H9 (cell line): ENCODE results near the gene MAP4K1. TPM values are rescaled to one million over a fixed set of nuclear protein-coding genes. Genes with fewer than 3 reads are reported as not detected.

ENCODE experiments used
- DNase-seq: peaks from one replicate; pipeline ENCODE4 v3.0.0-alpha.2; 2017
- H2AFZ ChIP-seq: one replicate; pipeline ENCODE4 v1.6.1; 2013; ENCODE audit warnings: mild to moderate bottlenecking, low read length, control low read depth, moderate library complexity
- H2AK5ac ChIP-seq: 2 replicates; pipeline ENCODE4 v1.6.1; 2013; ENCODE audit warnings: low read length, control low read depth, mixed read lengths; ENCODE audit not compliant: insufficient read length
- H2BK120ac ChIP-seq: one replicate; pipeline ENCODE4 v1.6.1; 2013; ENCODE audit warnings: low read depth, mild to moderate bottlenecking, low read length, control low read depth, inconsistent platforms; ENCODE audit not compliant: poor library complexity, severe bottlenecking
- H2BK12ac ChIP-seq: 2 replicates; pipeline ENCODE4 v1.6.1; 2013; ENCODE audit warnings: low read length, control low read depth, mixed read lengths, low read depth; ENCODE audit not compliant: insufficient read length
- H2BK15ac ChIP-seq: 2 replicates; pipeline ENCODE4 v1.6.1; 2013; ENCODE audit warnings: low read depth, low read length, control low read depth
- H2BK20ac ChIP-seq: one replicate; pipeline ENCODE4 v1.6.1; 2013; ENCODE audit warnings: low read depth, mild to moderate bottlenecking, low read length, control low read depth, inconsistent platforms; ENCODE audit not compliant: poor library complexity, severe bottlenecking
- H2BK5ac ChIP-seq: 2 replicates; pipeline ENCODE4 v1.6.1; 2013; ENCODE audit warnings: low read length, control low read depth, mixed read lengths; ENCODE audit not compliant: insufficient read length
- H3K14ac ChIP-seq: 2 replicates; pipeline ENCODE4 v1.6.1; 2013; ENCODE audit warnings: low read length, control low read depth; ENCODE audit not compliant: insufficient read depth
- H3K18ac ChIP-seq: 2 replicates; pipeline ENCODE4 v1.6.1; 2013; ENCODE audit warnings: low read depth, mild to moderate bottlenecking, mixed read lengths, low read length, control low read depth; ENCODE audit not compliant: insufficient read length
- H3K23ac ChIP-seq: 2 replicates; pipeline ENCODE4 v1.6.1; 2013; ENCODE audit warnings: low read length, control low read depth, mixed read lengths, low read depth; ENCODE audit not compliant: insufficient read length
- H3K23me2 ChIP-seq: 2 replicates; pipeline ENCODE4 v1.6.1; 2013; ENCODE audit warnings: low read depth, mild to moderate bottlenecking, mixed read lengths, low read length, control low read depth; ENCODE audit not compliant: insufficient read length, poor library complexity, severe bottlenecking
- H3K27ac ChIP-seq: 2 replicates; pipeline ENCODE4 v1.5.1; 2013; ENCODE audit warnings: low read length, control low read depth, mixed read lengths, low read depth; ENCODE audit not compliant: insufficient read length
- H3K27me3 ChIP-seq: 2 replicates; pipeline ENCODE4 v1.6.1; 2013; ENCODE audit warnings: low read length, control low read depth, inconsistent platforms; ENCODE audit not compliant: insufficient read depth
- H3K4ac ChIP-seq: 2 replicates; pipeline ENCODE4 v1.6.1; 2013; ENCODE audit warnings: low read depth, mild to moderate bottlenecking, control low read depth, inconsistent platforms, low read length, moderate library complexity
- H3K4me1 ChIP-seq: 2 replicates; pipeline ENCODE4 v1.6.1; 2013; ENCODE audit warnings: low read length, control low read depth, inconsistent platforms; ENCODE audit not compliant: insufficient read depth
- H3K4me2 ChIP-seq: 2 replicates; pipeline ENCODE4 v1.6.1; 2013; ENCODE audit warnings: low read length, control low read depth, mixed read lengths; ENCODE audit not compliant: insufficient read length, insufficient read depth
- H3K56ac ChIP-seq: 2 replicates; pipeline ENCODE4 v1.6.1; 2013; ENCODE audit warnings: low read depth, mild to moderate bottlenecking, mixed read lengths, low read length, control low read depth; ENCODE audit not compliant: insufficient read length
- H3K79me1 ChIP-seq: 2 replicates; pipeline ENCODE4 v1.6.1; 2013; ENCODE audit warnings: low read depth, mild to moderate bottlenecking, moderate library complexity, low read length, control low read depth, inconsistent platforms; ENCODE audit not compliant: insufficient read depth, poor library complexity, severe bottlenecking
- H3K79me2 ChIP-seq: 2 replicates; pipeline ENCODE4 v1.6.1; 2013; ENCODE audit warnings: low read length, control low read depth, inconsistent platforms; ENCODE audit not compliant: insufficient read depth
- H3K9ac ChIP-seq: 2 replicates; pipeline ENCODE4 v1.6.1; 2013; ENCODE audit warnings: low read length, control low read depth, mixed read lengths; ENCODE audit not compliant: insufficient read length; ENCODE audit errors: extremely low read depth
- H3K9me3 ChIP-seq: one replicate; pipeline ENCODE4 v1.6.1; 2013; ENCODE audit warnings: low read depth, low read length, inconsistent platforms; ENCODE audit not compliant: control insufficient read depth
- H3T11ph ChIP-seq: one replicate; pipeline ENCODE4 v1.6.1; 2013; ENCODE audit warnings: mild to moderate bottlenecking, low read length, control low read depth, inconsistent platforms
- H4K20me1 ChIP-seq: one replicate; pipeline ENCODE4 v1.6.1; 2013; ENCODE audit not compliant: control insufficient read depth, insufficient read length, insufficient read depth
- H4K5ac ChIP-seq: 2 replicates; pipeline ENCODE4 v1.6.1; 2013; ENCODE audit warnings: low read depth, mild to moderate bottlenecking, mixed read lengths, low read length, control low read depth; ENCODE audit not compliant: insufficient read length
- H4K8ac ChIP-seq: replicated peaks from 2 replicates; pipeline ENCODE4 v1.6.1; 2013; ENCODE audit warnings: low read length, control low read depth, mixed read lengths, low read depth; ENCODE audit not compliant: insufficient read length
- H4K91ac ChIP-seq: 2 replicates; pipeline ENCODE4 v1.6.1; 2013; ENCODE audit warnings: low read depth, mild to moderate bottlenecking, moderate library complexity, mixed read lengths, low read length, control low read depth; ENCODE audit not compliant: insufficient read length
- H3K27ac Mint-ChIP-seq, 3 experiments: 2 replicates in 2 of 3; 3 replicates in 1 of 3; pipeline ENCODE4 v1.8.0; 2020 to 2021; ENCODE audit warnings: mixed read lengths in 3 of 3, mild to moderate bottlenecking in 1 of 3, moderate library complexity in 1 of 3
- H3K27me3 Mint-ChIP-seq: 2 replicates; pipeline ENCODE4 v1.8.0; 2021; ENCODE audit warnings: low read depth, mild to moderate bottlenecking, moderate library complexity, mixed read lengths
- H3K36me3 Mint-ChIP-seq, 3 experiments: 2 replicates in 2 of 3; 3 replicates in 1 of 3; pipeline ENCODE4 v1.8.0; 2020 to 2021; ENCODE audit warnings: low read depth in 3 of 3, mixed read lengths in 3 of 3; ENCODE audit not compliant: insufficient read depth in 1 of 3
- H3K4me1 Mint-ChIP-seq, 2 experiments: 2 replicates each; pipeline ENCODE4 v1.8.0; 2020; ENCODE audit warnings: mixed read lengths in 2 of 2
- H3K4me3 Mint-ChIP-seq, 2 experiments: 2 replicates in 1 of 2; 3 replicates in 1 of 2; pipeline ENCODE4 v1.8.0; 2020 to 2021; ENCODE audit warnings: mild to moderate bottlenecking in 2 of 2, mixed read lengths in 2 of 2, moderate library complexity in 1 of 2
- H3K9me3 Mint-ChIP-seq, 2 experiments: 2 replicates in 1 of 2; 3 replicates in 1 of 2; pipeline ENCODE4 v1.8.0; 2020; ENCODE audit warnings: mild to moderate bottlenecking in 2 of 2, mixed read lengths in 2 of 2, moderate library complexity in 1 of 2
- CTCF ChIP-seq: fragments of 200-600 bp; sonication (generic); conservative IDR thresholded peaks from 3 replicates; pipeline ENCODE4 v1.8.0; 2021; ENCODE audit warnings: antibody characterized with exemption, mild to moderate bottlenecking
- WGBS: extraction: QIAGEN DNeasy Blood & Tissue Kit; methylation state at CpG from one replicate; pipeline ENCODE4 v1.1.7; 2013; ENCODE audit warnings: missing lambda C conversion rate, low lambda C conversion rate, mixed read lengths; ENCODE audit not compliant: insufficient read length; ENCODE audit errors: extremely low coverage; 5-methylcytosine and 5-hydroxymethylcytosine counted together
- total RNA-seq: library from RNA; stranded (reverse); gene quantifications from 2 replicates; pipeline ENCODE4 v1.2.1, GENCODE V29; 2021

MAP4K1 gene
- total RNA-seq, 1 experiment from 2014 or later = 31.1 TPM

DNA sequence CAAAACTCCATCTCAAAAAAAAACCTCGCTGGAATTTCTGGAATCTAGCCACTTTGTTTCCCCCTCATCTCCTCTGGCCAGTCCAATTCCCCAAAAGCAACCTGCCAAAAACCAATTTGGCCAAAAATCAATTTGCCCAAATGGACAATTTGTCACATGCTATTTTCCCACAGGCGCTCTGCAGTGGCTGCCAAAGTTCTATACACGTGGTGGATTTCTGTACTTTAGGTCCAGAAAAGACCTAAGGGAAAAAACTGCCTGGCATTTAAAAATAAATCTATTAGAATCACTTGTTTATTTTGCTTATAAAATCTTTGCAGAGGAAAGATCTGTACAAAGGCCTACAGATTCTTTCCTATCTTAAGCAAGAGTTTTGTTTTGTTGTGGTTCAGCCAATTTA, 79.4 kb downstream of the MAP4K1 start:
- Histone ChIP-seq H3K9ac (no peak overlapping the region), H3K79me1 (no peaks in the 10 kb centered on the region), H4K91ac (no peak overlapping the region), H3K27me3 (no peaks in the 10 kb centered on the region; the same call in 1 of the 2 replicates), H3K4me1 (no peaks in the 10 kb centered on the region), H3K23me2 (no peaks in the 10 kb centered on the region), H2BK15ac (no peak overlapping the region), H2AK5ac (no peak overlapping the region), H4K20me1 (no peaks in the 10 kb centered on the region), H3K79me2 (no peaks in the 10 kb centered on the region), H2BK20ac (no peak overlapping the region), H3K18ac (no peak overlapping the region), H2BK5ac (no peak overlapping the region), H3K56ac (no peak overlapping the region), H3K9me3 (peaks cover 16% of the 10 kb centered on the region), H4K8ac (no peak overlapping the region), H3T11ph (no peak overlapping the region), H3K4ac (no peak overlapping the region), H2AFZ (no peak overlapping the region), H3K14ac (no peak overlapping the region), H2BK120ac (no peak overlapping the region), H2BK12ac (no peak overlapping the region), H4K5ac (no peak overlapping the region), H3K23ac (no peak overlapping the region), H3K4me2 (no peak overlapping the region), H3K27ac (no peak overlapping the region)
- no CpG with 5 or more reads among the region's 3 CpGs for WGBS
- no peak for DNase-seq
- Mint-ChIP-seq H3K9me3 (peaks cover 20 to 27% of the 10 kb centered on the region in 2 experiments), H3K27me3 (no peaks in the 10 kb centered on the region), H3K27ac (no peak overlapping the region), H3K4me1 (no peaks in the 10 kb centered on the region), H3K36me3 (peaks cover 36 to 44% (median 43%) of the 10 kb centered on the region in 3 experiments), H3K4me3 (no peak overlapping the region)
- TF ChIP-seq CTCF = no peak

Other genes with a start within 250 kb of the MAP4K1 start
- 185 and 189 TPM in 2 replicates for gene PSMD8, start 243.4 kb downstream of the MAP4K1 start, total RNA-seq
- gene GGN, start 229.9 kb downstream of the MAP4K1 start, total RNA-seq = 1.5 and 2.4 TPM in 2 replicates
- gene SPRED3, start 229.3 kb downstream of the MAP4K1 start, total RNA-seq = 11.5 and 16.4 TPM in 2 replicates
- 15.0 and 16.4 TPM in 2 replicates for gene FAM98C, start 214.9 kb downstream of the MAP4K1 start, total RNA-seq
- 0.28 and 0.39 TPM in 2 replicates for gene RASGRP4, start 191.7 kb downstream of the MAP4K1 start, total RNA-seq
- 8.4 and 8.9 TPM in 2 replicates for gene RYR1, start 184.3 kb downstream of the MAP4K1 start, total RNA-seq
- 341 and 345 TPM in 2 replicates for gene EIF3K, start 1.2 kb upstream of the MAP4K1 start, total RNA-seq
- 369 and 386 TPM in 2 replicates for gene ACTN4, start 29.7 kb upstream of the MAP4K1 start, total RNA-seq
- 10.3 and 10.5 TPM in 2 replicates for gene CAPN12, start 126.5 kb upstream of the MAP4K1 start, total RNA-seq
- 0.92 TPM in 1 of 2 replicates, not detected in the other for gene LGALS7, start 155.6 kb upstream of the MAP4K1 start, total RNA-seq
- 0.90 and 1.4 TPM in 2 replicates for gene LGALS7B, start 171.2 kb upstream of the MAP4K1 start, total RNA-seq
- 0.37 and 0.68 TPM in 2 replicates for gene LGALS4, start 195.0 kb upstream of the MAP4K1 start, total RNA-seq
- 141 and 145 TPM in 2 replicates for gene ECH1, start 213.8 kb upstream of the MAP4K1 start, total RNA-seq
- gene HNRNPL, start 232.0 kb upstream of the MAP4K1 start, total RNA-seq = 704 and 710 TPM in 2 replicates